Neural crest cell (in vitro differentiated cells): Measurements from ENCODE around the gene IGF1R. TPM values are rescaled to one million over a fixed set of nuclear protein-coding genes. Genes with fewer than 3 reads are reported as not detected.

Experiments
- DNase-seq: peaks from one replicate; pipeline ENCODE4 v3.0.0; 2021; ENCODE audit warnings: low read depth, mixed read lengths, low spot score
- H3K27ac Mint-ChIP-seq: one replicate; pipeline ENCODE4 v1.8.0; 2021; ENCODE audit warnings: mild to moderate bottlenecking, mixed read lengths; ENCODE audit not compliant: unreplicated experiment
- H3K27me3 Mint-ChIP-seq: 2 replicates; pipeline ENCODE4 v1.8.0; 2021; ENCODE audit warnings: low read depth, mild to moderate bottlenecking, mixed read lengths
- H3K36me3 Mint-ChIP-seq: 2 replicates; pipeline ENCODE4 v1.8.0; 2021; ENCODE audit warnings: low read depth, mild to moderate bottlenecking, mixed read lengths
- H3K4me1 Mint-ChIP-seq: 2 replicates; pipeline ENCODE4 v1.8.0; 2021; ENCODE audit warnings: mixed read lengths
- H3K4me3 Mint-ChIP-seq: one replicate; pipeline ENCODE4 v1.8.0; 2021; ENCODE audit warnings: mild to moderate bottlenecking, mixed read lengths
- H3K9me3 Mint-ChIP-seq: 2 replicates; pipeline ENCODE4 v1.8.0; 2021; ENCODE audit warnings: mixed read lengths
- total RNA-seq: library from RNA; stranded (reverse); gene quantifications from 2 replicates; pipeline ENCODE4 v1.2.1, GENCODE V29; 2021
- TF ChIP-seq, protein P1 (sequence below): fragments of 200-600 bp; sonication (generic); conservative IDR thresholded peaks from 2 replicates; pipeline ENCODE4 v1.5.0; 2021; ENCODE audit warnings: antibody characterized with exemption, mild to moderate bottlenecking

Gene IGF1R
- total RNA-seq, 1 donor from 2014 or later: 67.6 TPM

- Mint-ChIP-seq H3K4me1 (peaks cover 26% of the 10 kb centered on the region), H3K27me3 (no peaks in the 10 kb centered on the region), H3K27ac (no peak overlapping the region), H3K36me3 (no peaks in the 10 kb centered on the region), H3K4me3 (no peak overlapping the region), H3K9me3 (peaks cover 4% of the 10 kb centered on the region)
- no peak for DNase-seq
- TF ChIP-seq, protein P1, sequence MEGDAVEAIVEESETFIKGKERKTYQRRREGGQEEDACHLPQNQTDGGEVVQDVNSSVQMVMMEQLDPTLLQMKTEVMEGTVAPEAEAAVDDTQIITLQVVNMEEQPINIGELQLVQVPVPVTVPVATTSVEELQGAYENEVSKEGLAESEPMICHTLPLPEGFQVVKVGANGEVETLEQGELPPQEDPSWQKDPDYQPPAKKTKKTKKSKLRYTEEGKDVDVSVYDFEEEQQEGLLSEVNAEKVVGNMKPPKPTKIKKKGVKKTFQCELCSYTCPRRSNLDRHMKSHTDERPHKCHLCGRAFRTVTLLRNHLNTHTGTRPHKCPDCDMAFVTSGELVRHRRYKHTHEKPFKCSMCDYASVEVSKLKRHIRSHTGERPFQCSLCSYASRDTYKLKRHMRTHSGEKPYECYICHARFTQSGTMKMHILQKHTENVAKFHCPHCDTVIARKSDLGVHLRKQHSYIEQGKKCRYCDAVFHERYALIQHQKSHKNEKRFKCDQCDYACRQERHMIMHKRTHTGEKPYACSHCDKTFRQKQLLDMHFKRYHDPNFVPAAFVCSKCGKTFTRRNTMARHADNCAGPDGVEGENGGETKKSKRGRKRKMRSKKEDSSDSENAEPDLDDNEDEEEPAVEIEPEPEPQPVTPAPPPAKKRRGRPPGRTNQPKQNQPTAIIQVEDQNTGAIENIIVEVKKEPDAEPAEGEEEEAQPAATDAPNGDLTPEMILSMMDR: no peak
Observed at GRCh38 chr15:98760112-98760826, 111.9 kb downstream of the IGF1R start.

DNA sequence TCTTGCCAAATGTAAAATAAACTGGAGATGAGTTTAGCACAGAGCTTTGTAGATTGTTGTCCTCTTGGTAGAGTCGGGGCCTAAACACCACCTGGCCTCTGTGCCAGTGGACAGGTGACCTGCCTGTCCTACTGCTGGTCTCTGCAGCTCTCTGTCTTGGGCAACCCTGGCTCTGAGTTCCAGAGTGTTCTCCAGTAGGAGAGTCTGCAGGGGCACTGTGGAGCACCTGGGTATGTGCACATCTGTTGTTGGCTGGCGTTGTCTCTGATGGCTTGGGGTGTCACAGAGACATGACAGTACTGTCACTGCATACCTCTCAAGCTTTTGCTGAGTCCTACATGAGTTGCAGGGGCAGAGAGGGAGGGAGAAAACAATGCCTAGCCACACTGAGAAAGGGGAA, 112.6 kb downstream of the IGF1R start:
- H3K36me3 Mint-ChIP-seq: no peaks in the 10 kb centered on the region
- no peaks in the 10 kb centered on the region for H3K27me3 Mint-ChIP-seq
- peaks cover 4% of the 10 kb centered on the region for H3K9me3 Mint-ChIP-seq
- TF ChIP-seq, protein P1: no peak
- H3K27ac Mint-ChIP-seq: no peak overlapping the region
- H3K4me3 Mint-ChIP-seq: no peak overlapping the region
- H3K4me1 Mint-ChIP-seq: peaks cover 26% of the 10 kb centered on the region
- no peak for DNase-seq

DNA sequence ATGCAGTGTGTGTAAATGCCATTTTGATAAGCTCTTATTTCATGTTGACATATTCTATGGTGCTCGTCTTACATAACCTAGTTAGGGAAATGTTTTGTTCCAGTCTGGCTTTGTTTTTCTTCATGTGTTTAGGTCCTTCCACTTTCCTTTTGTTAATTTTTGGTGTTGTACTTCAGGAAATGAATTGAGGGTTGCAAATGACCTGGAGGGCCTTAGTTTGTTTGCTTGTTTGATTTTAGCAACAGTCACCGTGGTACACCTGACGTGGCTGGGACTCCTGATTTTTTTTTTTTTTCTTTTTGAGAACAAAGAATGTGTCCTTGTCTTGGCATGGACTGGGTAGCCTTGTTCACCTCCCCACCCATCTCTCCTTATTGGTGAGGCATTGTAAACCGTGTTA, 114.8 kb downstream of the IGF1R start:
- Mint-ChIP-seq H3K4me1 (peaks cover 17% of the 10 kb centered on the region), H3K4me3 (no peak overlapping the region), H3K36me3 (no peaks in the 10 kb centered on the region), H3K27me3 (no peaks in the 10 kb centered on the region), H3K9me3 (peaks cover 4% of the 10 kb centered on the region), H3K27ac (no peak overlapping the region)
- TF ChIP-seq, protein P1: no peak
- DNase-seq: no peak

DNA sequence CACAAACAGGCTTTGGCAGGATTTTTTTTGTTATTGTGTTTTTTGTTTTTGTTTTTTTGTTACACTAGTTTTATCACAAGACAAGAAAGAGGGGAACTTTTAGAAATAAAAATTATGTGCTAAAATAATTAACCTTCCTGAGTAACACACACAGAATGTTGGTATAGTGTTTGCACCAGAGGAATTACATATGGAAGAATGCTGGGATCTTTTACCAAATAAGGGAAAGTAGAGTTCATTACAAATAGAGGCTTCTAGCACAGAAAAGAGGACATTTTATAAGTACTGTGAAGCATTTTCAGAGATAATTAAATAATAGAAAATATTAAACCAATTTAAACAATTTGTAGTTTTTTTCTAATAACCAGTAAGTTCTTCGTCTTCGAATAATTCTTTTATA, 116.0 kb downstream of the IGF1R start:
- H3K4me1 Mint-ChIP-seq: peaks cover 9% of the 10 kb centered on the region
- H3K27me3 Mint-ChIP-seq: no peaks in the 10 kb centered on the region
- TF ChIP-seq, protein P1: no peak
- no peak overlapping the region for H3K4me3 Mint-ChIP-seq
- peaks cover 4% of the 10 kb centered on the region for H3K9me3 Mint-ChIP-seq
- H3K27ac Mint-ChIP-seq: no peak overlapping the region
- DNase-seq: no peak
- no peaks in the 10 kb centered on the region for H3K36me3 Mint-ChIP-seq

- Mint-ChIP-seq H3K27me3 (no peaks in the 10 kb centered on the region), H3K27ac (no peak overlapping the region), H3K9me3 (peaks cover 4% of the 10 kb centered on the region), H3K4me1 (peaks cover 14% of the 10 kb centered on the region), H3K4me3 (no peak overlapping the region), H3K36me3 (no peaks in the 10 kb centered on the region)
- TF ChIP-seq, protein P1: no peak
- no peak for DNase-seq
Observed at GRCh38 chr15:98765610-98766009, 117.3 kb downstream of the IGF1R start.
